ENCODE data around the gene IRAG1. TPM values are rescaled to one million over a fixed set of nuclear protein-coding genes. Genes with fewer than 3 reads are reported as not detected.
"Not testable (repeated sequence)": the region's sequence is repeated elsewhere in the genome, so short reads cannot be mapped to it uniquely, and the experiment has no call there.

IRAG1 gene
- total RNA-seq, 1 experiment from 2014 or later = not detected

DNA sequence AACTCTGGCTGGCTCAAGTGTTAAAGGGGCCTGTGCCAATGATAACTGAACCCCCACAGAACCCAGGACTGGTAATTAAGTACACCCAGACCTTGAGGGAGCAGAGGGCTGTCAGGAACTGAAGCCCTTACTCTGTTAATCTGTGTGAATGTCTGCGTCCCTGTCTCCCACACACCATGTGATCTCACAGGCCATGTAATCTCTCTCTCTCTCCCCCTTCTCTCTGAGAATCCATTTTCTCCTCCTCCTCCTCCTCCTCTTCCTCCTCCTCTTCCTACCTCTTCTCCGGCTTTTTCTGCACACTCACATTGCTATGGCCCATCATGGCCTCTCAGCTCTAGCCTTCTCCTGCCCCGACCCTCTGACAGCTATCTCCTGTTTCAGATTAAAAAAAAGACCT is 14.6 kb upstream of the IRAG1 start:
- DNase-seq (ENCODE audit: extremely low read depth, low read depth) = no peak

DNA sequence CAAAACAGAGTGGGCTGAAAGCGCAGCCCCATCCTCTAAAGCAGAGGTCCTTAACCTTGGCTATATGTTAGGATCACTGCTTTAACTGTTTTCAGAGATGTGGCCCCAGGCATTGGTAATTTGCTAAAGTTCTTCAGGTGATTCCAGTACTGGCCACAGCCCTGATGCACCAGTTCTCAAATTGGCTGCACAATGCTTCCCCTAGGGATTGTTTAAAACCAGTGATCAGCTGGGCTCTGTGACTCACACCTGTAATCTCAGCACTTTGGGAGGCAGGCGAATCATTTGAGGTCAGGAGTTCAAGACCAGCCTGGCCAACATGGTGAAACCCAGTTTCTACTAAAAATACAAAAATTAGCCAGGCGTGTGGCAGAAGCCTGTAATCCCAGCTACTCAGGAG is 8.4 kb upstream of the IRAG1 start:
- DNase-seq (ENCODE audit: extremely low read depth, low read depth) = no peak

DNA sequence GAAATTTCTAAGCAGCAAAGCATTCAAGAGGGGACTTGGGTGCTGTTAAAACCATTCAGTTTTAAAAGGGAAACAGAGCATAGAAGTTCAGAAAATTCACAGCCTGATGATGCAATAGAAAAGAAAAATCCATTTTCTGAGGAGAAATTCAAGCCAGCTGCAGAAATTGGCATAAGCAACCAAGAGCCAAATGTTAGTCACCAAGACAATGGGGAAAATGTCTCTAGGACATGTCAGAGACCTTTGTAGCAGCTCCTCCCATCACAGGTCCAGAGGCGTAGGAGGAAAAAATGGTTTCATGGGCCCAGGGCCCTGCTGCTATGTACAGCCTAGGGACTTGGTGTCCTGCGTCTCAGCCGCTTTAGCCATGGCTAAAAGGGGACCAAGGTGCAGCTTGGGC is 5.5 kb upstream of the IRAG1 start:
- no peak for DNase-seq (ENCODE audit: extremely low read depth, low read depth)

DNA sequence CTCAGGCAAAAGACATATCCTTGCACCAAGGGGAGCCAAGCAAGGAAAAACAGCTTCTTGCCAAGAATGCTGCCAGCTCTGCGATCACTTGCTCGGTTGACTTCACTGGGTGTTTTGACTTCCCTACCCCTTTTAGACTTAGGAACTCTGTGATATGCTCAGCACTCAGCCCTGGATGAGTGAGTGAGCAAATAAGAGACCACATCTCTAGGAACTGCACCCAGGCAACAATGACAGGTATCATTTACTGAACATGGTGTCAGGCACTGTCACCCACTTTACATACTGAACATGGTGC is 3.7 kb upstream of the IRAG1 start:
- no peak for DNase-seq (ENCODE audit: extremely low read depth, low read depth)

DNA sequence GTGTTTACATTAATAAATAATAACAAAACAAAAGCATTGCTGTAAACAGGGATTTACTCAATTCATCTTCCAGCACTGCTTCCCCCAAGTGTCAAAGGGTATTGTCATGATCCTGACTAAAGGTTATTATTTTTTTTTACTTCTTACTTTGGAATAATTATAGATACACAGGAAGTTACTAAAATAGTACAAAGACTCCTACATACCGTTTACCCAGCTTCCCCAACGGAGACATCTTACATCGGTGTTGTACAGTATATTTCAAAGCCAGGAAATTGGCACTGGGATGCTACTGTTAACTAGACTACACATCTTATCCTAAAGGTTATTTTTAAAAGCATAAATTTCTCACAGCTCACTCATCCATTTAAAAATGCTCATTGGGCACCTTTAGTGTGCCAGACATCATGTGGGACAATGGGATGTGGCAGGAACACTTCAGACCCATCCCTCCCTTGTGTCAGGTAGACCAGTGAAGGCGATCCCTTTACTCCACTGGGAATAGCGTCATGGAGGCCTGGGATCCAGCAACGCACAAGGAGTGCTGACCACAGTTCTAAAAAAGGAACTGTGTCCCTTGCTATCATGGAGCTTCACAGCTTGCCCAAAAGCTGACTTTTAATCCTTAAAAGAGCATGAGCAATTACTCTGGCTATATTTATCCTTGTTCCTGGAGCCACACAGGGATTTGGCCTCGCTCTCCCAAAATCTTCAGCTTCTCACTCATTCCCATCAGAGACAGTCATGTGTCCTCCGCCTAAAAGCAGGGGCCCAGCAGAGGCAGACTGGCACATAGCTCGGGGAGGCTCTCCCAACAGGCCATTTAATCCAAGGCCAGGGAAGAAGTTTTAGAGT is 3.1 kb upstream of the IRAG1 start:
- no peak for DNase-seq (ENCODE audit: extremely low read depth, low read depth)

DNA sequence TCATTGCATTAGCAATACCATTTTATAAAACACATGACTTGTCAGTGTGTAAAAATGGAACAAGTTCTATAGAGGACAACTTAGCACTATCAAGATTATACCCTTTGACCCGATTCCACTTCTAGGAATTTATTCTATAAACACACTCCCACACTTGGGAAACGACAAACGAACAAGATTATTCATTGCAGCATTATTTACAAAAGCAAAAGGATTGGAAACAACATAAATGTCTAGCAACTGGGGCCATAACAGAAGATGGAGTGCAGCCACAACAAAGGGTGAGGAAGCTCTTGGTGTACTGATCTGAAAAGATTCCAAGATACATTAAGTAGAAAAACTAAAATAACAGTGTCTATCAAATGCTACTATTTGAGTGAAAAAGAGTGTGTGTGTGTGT is 2.3 kb upstream of the IRAG1 start:
- DNase-seq (ENCODE audit: extremely low read depth, low read depth) = no peak

DNA sequence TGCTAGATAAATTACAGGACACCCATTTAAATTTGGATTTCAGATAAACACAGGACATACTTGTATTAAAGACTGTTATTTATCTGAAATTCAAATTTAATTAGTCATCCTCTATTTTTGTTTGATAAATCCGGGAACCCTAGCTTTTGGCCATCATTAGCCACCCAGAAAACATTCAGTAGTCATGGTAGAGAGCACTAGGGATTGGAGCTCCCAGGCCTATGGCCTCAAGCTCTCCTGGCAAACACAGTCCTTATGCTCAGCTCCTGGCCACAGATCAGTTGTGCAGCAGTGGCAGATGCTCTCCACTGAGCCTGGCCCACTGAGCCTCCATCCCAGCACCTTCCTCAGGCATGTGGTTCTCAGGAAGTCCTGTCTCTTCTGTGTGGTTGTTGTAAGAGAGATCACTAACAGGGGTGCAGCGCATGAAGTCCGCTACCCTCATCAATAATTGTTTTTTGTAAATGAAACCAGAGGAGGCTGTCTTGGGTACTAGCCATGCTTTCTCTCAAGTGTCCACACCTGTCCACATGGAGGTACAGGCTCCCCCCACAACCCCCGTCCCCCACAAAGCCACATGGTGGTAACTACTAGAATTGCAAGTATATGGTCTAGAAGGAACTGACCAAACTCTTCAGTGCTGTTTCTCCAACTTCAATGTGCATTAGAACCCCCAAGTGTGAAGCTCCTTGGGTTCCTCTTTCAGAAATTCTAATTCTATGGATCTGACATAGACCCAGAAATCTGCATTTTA is 1.1 kb upstream of the IRAG1 start:
- no peak for DNase-seq (ENCODE audit: extremely low read depth, low read depth)

DNA sequence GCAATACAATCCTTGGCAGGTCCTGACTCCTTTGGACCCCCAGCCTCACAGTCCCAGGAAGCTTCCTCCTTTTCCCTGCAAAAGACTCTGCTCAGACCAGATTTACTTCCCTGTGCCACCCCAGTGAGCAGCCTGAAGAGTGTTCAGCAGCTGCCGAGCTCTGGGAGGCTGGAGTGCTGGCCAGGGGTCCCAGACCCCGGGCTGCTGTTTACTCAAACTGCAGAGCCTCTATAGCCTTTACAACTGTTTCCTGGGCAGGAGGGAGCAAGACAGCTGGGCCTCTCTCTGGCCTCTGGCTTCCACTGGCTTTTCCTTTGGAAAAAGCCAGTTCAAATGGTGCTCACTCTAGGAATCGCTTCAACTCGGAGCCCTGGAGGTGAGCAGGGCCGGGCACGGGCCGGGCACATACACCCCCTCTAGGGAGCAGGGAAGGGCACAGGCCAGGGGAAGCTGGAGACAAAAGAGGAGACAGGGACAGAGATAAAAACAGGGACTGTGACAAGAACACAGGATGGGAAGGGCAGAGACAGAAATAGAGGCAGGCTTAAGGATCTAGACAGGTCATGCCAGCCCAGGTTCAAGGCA is 932 bp downstream of the IRAG1 start:
- DNase-seq (ENCODE audit: extremely low read depth, low read depth) = no peak

DNA sequence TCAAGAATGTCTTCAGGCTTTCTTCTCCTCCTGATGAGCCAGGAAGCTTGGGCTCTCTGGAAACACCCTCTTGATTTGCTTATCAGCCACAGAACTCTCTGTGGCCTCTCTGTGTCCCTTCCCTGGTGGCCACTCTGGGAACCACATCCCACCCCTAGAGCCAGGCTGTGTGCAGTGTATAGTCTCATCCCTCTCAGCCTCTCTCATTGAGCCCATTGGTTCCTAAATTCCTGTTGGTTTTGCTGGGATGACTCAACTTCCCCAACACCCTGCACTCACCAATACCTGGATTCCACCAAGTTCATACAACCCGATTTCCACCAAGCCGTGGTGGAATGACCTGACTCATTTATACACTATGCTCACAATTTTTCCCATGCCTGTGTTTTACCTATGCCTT is 5.2 kb downstream of the IRAG1 start:
- no peak for DNase-seq (ENCODE audit: extremely low read depth, low read depth)

DNA sequence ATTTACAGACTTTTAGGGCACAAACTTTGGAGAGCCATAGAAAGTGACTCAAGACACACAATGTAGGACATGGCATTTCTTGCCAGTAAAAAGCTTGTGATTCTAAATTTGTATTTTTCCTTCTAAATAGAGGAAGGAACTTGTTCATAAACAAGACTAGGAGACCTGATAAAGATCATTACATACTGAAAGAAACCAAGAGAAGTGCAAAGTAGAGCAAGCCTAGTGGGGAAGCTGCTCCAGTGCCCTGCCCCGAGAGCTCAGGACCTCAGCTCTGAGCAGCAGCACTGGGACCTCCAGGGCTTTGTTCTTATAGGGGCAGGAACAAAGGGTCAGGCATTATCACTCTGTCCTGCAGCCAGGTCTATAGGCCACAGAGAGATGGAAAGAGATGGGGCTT is 7.2 kb downstream of the IRAG1 start:
- DNase-seq (ENCODE audit: extremely low read depth, low read depth) = no peak

DNA sequence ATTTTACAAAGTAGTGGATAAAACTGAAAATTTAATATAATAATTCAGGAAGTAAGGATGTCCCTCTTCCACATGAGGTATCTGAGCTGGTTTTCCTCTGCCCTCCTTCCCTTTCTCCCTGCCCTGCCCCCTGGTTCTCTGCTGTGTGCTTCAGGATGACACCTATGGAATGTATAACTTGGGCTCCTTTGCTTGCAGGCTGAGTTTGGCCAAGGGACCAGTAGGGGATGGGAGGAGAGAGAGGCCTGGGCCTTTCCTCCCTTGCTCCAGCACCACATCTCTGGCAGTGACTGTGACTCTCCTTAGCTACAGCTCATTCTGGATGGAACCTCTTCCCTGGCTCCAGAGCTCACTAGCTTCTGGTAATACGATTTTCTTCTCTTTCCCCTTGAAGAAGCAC is 10.1 kb downstream of the IRAG1 start:
- DNase-seq (ENCODE audit: extremely low read depth, low read depth) = no peak

DNA sequence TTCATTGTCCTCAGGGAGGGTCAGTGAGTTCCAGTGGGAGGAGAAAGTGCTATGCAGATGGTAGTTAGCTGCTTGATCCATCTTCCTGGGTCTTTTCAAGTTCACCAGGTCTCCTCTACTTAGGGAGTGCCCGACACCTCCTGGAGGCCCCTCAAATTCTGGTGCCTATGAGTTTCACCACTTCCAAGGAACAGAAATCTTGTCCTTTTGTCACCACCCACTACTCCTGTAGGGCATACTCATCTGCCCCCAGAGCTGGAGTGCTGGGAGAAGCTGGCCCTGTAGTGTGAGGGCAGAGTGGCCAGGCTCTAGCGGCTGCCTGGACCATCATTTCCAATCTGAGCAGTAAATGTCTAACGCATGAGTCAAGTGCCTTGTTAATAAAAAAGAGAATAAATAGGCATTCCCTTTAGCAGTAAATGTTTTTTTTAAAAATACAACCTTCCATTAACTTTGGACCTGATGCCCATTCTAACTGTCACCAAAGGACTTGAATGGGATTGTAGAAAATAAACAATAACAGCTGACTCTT is 12.5 kb downstream of the IRAG1 start:
- DNase-seq (ENCODE audit: extremely low read depth, low read depth) = no peak

DNA sequence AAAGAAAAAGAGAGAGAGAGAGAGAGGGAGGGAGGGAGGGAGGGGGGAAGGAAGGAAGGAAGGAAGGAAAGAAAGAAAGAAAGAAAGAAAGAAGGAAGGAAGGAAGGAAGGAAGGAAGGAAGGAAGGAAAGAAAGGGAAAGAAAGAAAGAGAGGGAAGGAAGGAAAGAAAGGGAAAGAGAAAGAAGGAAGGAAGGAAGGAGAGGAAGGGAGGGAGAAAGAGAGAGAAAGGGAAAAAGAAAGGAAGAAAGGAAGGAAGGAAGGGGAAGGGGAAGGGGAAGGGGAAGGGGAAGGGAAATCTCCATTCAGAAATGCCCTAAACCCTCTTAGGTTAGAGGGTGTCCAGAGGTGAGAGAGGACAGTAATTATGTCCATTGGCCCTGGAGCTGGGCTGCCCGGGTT is 13.3 kb downstream of the IRAG1 start:
- DNase-seq (ENCODE audit: extremely low read depth, low read depth) = not testable (repeated sequence)

DNA sequence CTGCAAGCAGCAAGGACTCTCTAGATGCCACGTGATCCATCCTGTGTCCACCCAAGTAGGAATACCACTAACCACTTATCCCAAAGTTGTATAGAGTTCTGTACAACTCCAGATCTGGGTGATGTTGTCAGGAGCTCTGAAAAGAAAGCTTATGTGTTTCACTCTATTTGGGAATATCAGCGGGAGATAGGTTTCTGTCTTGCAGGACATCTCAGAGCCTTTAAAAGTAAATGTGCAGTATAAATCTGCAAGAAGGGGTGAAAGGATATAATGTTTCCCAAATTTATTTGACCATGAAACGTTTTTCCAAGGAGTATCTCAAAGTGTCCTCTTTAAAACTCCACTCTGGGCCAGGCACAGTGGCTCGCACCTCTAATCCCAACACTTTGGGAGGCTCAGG is 13.9 kb downstream of the IRAG1 start:
- no peak for DNase-seq (ENCODE audit: extremely low read depth, low read depth)

DNA sequence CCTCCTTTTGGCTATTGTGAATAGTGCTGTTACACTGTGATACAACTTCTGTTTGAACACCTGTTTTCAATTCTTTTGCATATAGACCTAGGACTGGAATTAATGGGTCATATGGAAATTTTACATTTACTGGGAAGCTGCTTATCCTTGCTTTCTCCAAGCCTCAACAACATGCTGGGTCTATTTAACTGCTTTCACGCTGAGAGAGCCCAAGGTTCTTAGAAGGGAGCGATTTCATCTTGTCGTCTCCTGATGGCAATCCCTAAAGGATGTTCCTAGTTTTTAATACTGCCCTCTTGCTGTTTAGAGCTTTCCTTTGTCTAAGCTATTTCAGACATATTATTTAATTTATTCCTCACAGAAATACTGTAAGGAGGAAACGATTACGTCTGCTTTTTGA is 15.5 kb downstream of the IRAG1 start:
- DNase-seq (ENCODE audit: extremely low read depth, low read depth) = no peak

DNA sequence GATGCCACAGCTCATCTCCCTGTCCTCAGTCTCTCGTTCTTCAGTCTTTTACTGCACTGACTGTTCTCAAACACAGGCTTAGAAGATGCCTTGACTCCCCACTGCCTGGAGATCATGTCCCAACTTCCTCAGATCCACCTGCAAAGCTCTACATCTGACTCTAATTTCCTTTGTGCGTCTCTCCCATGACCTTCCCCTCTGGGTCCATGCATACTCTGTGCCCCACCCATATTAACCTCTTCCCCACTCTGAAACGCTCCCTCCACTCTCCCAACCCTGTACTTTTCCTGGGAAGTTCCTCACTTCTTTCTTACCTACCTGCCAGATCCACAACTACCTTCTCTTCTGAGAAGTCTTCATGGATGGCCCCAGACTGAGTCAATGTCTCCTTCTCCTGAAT is 16.6 kb downstream of the IRAG1 start:
- no peak for DNase-seq (ENCODE audit: extremely low read depth, low read depth)

DNA sequence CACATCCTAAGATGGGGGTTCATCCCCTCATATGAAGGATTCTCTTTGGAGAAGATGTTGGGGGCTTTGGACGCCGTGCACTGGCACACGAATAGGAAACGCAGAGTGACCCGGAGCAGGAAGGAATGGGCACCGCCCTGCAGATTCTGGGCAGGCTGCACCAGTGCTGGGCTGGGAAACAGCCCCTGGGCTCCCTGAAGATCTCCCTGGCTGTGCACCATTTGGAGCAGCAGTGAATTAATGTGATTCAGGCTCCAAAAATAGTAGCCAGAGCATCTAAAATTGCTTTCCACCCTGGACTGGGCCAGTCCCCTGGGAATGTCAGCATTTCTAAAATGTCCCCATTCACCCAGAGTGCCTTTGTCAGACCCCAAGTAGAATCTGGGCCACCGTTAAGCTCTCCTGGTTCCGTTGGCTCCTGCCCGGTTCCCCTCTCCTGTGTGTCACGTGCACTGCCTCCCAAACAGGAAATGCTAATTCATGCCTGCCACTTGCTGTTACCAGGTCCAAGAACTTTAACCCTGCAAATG is 18.6 kb downstream of the IRAG1 start:
- no peak for DNase-seq (ENCODE audit: extremely low read depth, low read depth)

DNA sequence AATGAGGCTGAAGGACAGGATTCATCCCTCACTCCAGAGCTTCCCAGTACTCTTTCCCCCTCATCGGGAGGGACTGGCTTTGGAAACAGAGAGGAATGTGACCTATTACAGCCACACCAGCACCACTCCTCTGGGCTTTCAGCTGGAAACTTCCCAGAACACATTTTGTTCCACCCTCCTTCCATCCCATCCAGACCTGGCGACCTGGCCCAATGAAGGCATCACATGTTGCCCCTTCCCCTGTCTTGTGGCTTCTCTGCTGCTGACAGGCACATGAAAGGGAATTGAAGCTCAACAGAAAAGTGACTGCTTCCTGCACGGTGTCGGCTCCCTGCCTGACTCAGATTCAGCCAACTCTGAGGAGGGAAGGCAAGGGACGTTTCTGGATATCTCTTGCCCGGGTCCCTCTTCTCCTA is 19.1 kb downstream of the IRAG1 start:
- DNase-seq (ENCODE audit: extremely low read depth, low read depth) = no peak

DNA sequence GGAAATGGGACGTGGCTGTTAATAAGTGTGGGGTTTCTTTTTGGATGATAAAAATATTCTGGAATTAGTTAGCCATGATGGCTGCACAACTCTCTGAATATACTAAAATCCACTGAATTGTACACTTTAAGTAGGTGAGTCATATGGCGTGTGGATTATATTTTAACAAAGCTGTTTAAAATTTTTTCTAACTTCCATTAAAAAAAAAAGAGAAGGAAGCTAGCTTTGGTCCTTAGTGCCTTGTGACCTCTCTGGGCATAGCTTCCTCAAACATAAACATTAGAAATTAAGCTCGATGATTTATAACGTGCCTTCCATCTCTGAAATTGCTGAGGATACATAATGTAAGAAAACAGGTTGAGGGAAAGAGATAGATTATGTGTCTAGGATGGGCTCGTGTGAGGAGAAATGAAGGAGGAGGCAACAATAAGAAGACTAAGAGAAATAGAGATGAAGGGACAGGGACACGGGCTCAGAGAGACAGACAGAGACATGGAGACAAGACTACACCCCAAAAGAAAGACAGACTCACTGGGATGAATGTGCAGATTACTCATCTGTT is 20.0 kb downstream of the IRAG1 start:
- no peak for DNase-seq (ENCODE audit: extremely low read depth, low read depth)

DNA sequence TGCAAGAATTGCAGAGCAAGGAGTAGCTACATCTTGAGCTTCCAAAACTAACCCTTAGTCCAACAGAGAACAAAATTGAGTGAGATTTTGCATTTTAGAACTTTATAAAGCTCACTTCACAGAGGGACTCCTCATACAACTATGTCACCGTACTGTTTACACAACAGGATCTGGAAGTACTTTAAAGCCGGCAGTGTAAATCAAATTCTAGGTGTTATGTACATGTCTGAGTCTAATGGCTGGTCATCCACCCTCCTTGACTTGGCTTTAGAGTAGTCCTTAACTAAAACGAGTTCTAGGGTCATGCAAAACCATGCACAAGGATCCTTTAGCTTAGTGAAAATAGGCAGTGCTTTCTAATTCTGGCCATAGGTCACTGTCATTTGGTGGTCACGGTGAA is 23.5 kb downstream of the IRAG1 start:
- DNase-seq (ENCODE audit: extremely low read depth, low read depth) = no peak

All from NCI-H460 (cell line).